A549 (cell line): ENCODE results near the gene ANKFY1. TPM values are rescaled to one million over a fixed set of nuclear protein-coding genes. Genes with fewer than 3 reads are reported as not detected.
A peak's percentile ranks its signal among the peaks of the same experiment; 100 is the strongest.

Experiments used
- ATAC-seq, 2 experiments: fragments of 200-7000 bp in 1 of 2; fragments of >200 bp in 1 of 2; cut with Nextera tagmentation in 1 of 2; cut with Tn5 transposase in 1 of 2; 3 replicates each; pipeline versions ENCODE4 v1.8.0 to v1.9.1; 2018 to 2020; ENCODE audit warnings: mild to moderate bottlenecking in 1 of 2, moderate library complexity in 1 of 2
- CTCF ChIA-PET: fragments of 300-600 bp; sonication (Branson Sonifier 250); formaldehyde crosslinking; extraction: SDS; loops from one replicate; lab custom pipeline; 2021; ENCODE audit warnings: antibody characterized with exemption, inconsistent platforms; lab: Yijun Ruan, JAX
- POLR2A ChIA-PET: fragments of 350-600 bp; formaldehyde crosslinking; extraction: SDS; loops from one replicate; lab custom pipeline; 2021; ENCODE audit warnings: antibody characterized with exemption, inconsistent platforms; lab: Yijun Ruan, JAX
- DNase-seq, 2 experiments: peaks; one replicate each; pipeline versions ENCODE4 v3.0.0 to v3.0.0-alpha.2; 2011 to 2016; ENCODE audit warnings: low read depth in 1 of 2, low spot score in 1 of 2
- FAIRE-seq: peaks from 2 replicates; lab custom pipeline; 2011; peaks lifted over from hg19 to GRCh38; lab: Jason Lieb, UNC
- H3K27ac ChIP-seq, 2 experiments: fragments of >200 bp; sonication (Bioruptor Twin); formaldehyde crosslinking; 3 replicates each; pipeline ENCODE4 v1.5.1; 2016 to 2017
- H3K4me1 ChIP-seq: fragments of >200 bp; sonication (Bioruptor Twin); formaldehyde crosslinking; 3 replicates; pipeline ENCODE4 v1.6.1; 2016
- H3K4me2 ChIP-seq: fragments of >200 bp; sonication (Bioruptor Twin); formaldehyde crosslinking; 3 replicates; pipeline ENCODE4 v1.6.1; 2016
- H3K4me3 ChIP-seq: fragments of >200 bp; sonication (Bioruptor Twin); formaldehyde crosslinking; 3 replicates; pipeline ENCODE4 v1.5.1; 2016
- H3K9me3 ChIP-seq: fragments of >200 bp; sonication (Bioruptor Twin); formaldehyde crosslinking; 3 replicates; pipeline ENCODE4 v1.6.1; 2016
- ELK1 ChIP-seq: fragments of 150-350 bp; IDR thresholded peaks from 2 replicates; pipeline ENCODE4 v1.6.1; 2014; ENCODE audit warnings: low read depth, mild to moderate bottlenecking, low read length
- EP300 ChIP-seq, 2 experiments: fragments of >200 bp; sonication (Bioruptor Twin); formaldehyde crosslinking; IDR thresholded peaks; 2 replicates in 1 of 2; 3 replicates in 1 of 2; pipeline ENCODE4 v1.6.1; 2016 to 2017
- ESRRA ChIP-seq: fragments of 150-350 bp; IDR thresholded peaks from 2 replicates; pipeline ENCODE4 v1.6.1; 2014; ENCODE audit warnings: mild to moderate bottlenecking, low read length, borderline replicate concordance
- HOXA7 ChIP-seq: fragments of 250-450 bp; sonication (Bioruptor Pico); IDR thresholded peaks from 2 replicates; pipeline ENCODE4 v1.5.0; 2020; ENCODE audit warnings: mild to moderate bottlenecking, moderate library complexity
- HOXB5 ChIP-seq: fragments of 250-450 bp; sonication (Bioruptor Pico); IDR thresholded peaks from 2 replicates; pipeline ENCODE4 v1.5.0; 2020; ENCODE audit warnings: mild to moderate bottlenecking, moderate library complexity
- KDM5A ChIP-seq: fragments of 200-600 bp; sonication (generic); IDR thresholded peaks from 2 replicates; pipeline ENCODE4 v1.6.1; 2016; ENCODE audit warnings: antibody characterized with exemption, mild to moderate bottlenecking
- MAFK ChIP-seq: fragments of 450-650 bp; IDR thresholded peaks from 2 replicates; pipeline ENCODE4 v1.6.1; 2014; ENCODE audit not compliant: partially characterized antibody
- MAZ ChIP-seq: fragments of 150-350 bp; IDR thresholded peaks from 2 replicates; pipeline ENCODE4 v1.6.1; 2014; ENCODE audit warnings: antibody characterized with exemption, low read depth, low read length, borderline replicate concordance
- MYC ChIP-seq: IDR thresholded peaks from 2 replicates; pipeline ENCODE4 v1.6.1; 2012; ENCODE audit warnings: mild to moderate bottlenecking, inconsistent platforms, low read length, improper control_type of control experiment, borderline replicate concordance
- NFE2L2 ChIP-seq: fragments of 150-350 bp; conservative IDR thresholded peaks from 2 replicates; pipeline ENCODE4 v1.6.1; 2014; ENCODE audit warnings: low read length
- PHF8 ChIP-seq: fragments of 200-600 bp; sonication (generic); IDR thresholded peaks from 2 replicates; pipeline ENCODE4 v1.6.1; 2016; ENCODE audit warnings: low read depth, mild to moderate bottlenecking, antibody characterized with exemption, moderate library complexity, borderline replicate concordance
- POLR2AphosphoS2 ChIP-seq: conservative IDR thresholded peaks from 2 replicates; pipeline ENCODE4 v1.6.1; 2012; ENCODE audit warnings: low read length, improper control_type of control experiment, inconsistent platforms
- RAD21 ChIP-seq, 2 experiments: fragments of >200 bp in 1 of 2; sonication (Bioruptor Twin) in 1 of 2; formaldehyde crosslinking in 1 of 2; IDR thresholded peaks in 1 of 2; conservative IDR thresholded peaks in 1 of 2; 2 replicates in 1 of 2; 3 replicates in 1 of 2; pipeline ENCODE4 v1.6.1; 2012 to 2018; ENCODE audit warnings: inconsistent platforms in 1 of 2
- RCOR1 ChIP-seq: fragments of 150-350 bp; IDR thresholded peaks from 2 replicates; pipeline ENCODE4 v1.6.1; 2014; ENCODE audit warnings: antibody characterized with exemption, low read length, low read depth
- RFX5 ChIP-seq: fragments of 450-650 bp; IDR thresholded peaks from 2 replicates; pipeline ENCODE4 v1.7.1; 2014; ENCODE audit warnings: antibody characterized with exemption, mild to moderate bottlenecking, moderate library complexity
- SMC3 ChIP-seq: fragments of >200 bp; sonication (Bioruptor Twin); formaldehyde crosslinking; IDR thresholded peaks from 3 replicates; pipeline ENCODE4 v1.6.1; 2018; ENCODE audit warnings: inconsistent platforms
- SREBF2 ChIP-seq: fragments of 450-650 bp; IDR thresholded peaks from 2 replicates; pipeline ENCODE4 v1.6.1; 2014; ENCODE audit warnings: mild to moderate bottlenecking, moderate library complexity
- ZSCAN20 ChIP-seq: fragments of 250-450 bp; sonication (Bioruptor Pico); IDR thresholded peaks from 2 replicates; pipeline ENCODE4 v1.8.0; 2022; ENCODE audit warnings: mild to moderate bottlenecking, moderate library complexity
- whole genome bisulfite sequencing: methylation state at CpG from one replicate; pipeline ENCODE4 v1.1.6; 2017; ENCODE audit errors: missing lambda C conversion rate; 5-methylcytosine and 5-hydroxymethylcytosine counted together
- polyA plus RNA-seq, 4 experiments: library from polyadenylated mRNA; depleted of rRNA in 3 of 4; stranded (reverse); fragments of >200 nt; fragmentation: RNase III in 1 of 4; extraction: RNeasy Plus Mini Kit Qiagen cat#74134 plus additional on column Dnase treatment in 1 of 4; gene quantifications; 2 replicates in 3 of 4; 3 replicates in 1 of 4; pipeline ENCODE4 v1.2.3, GENCODE V29; 2011 to 2017
- TF ChIP-seq, protein P1 (sequence below): fragments of 450-650 bp; IDR thresholded peaks from 2 replicates; pipeline ENCODE4 v1.6.1; 2014; ENCODE audit warnings: antibody characterized with exemption
- TF ChIP-seq, protein P2 (sequence below): IDR thresholded peaks from 2 replicates; pipeline ENCODE4 v1.6.1; 2012
- TF ChIP-seq, protein P3 (sequence below): IDR thresholded peaks from 2 replicates; pipeline ENCODE4 v1.6.1; 2012; ENCODE audit warnings: low read depth, borderline replicate concordance

The ANKFY1 gene
- polyA plus RNA-seq, 2 of the 4 experiments (the other 2 are of a cell fraction) = 28.5 to 51.7 TPM

DNA sequence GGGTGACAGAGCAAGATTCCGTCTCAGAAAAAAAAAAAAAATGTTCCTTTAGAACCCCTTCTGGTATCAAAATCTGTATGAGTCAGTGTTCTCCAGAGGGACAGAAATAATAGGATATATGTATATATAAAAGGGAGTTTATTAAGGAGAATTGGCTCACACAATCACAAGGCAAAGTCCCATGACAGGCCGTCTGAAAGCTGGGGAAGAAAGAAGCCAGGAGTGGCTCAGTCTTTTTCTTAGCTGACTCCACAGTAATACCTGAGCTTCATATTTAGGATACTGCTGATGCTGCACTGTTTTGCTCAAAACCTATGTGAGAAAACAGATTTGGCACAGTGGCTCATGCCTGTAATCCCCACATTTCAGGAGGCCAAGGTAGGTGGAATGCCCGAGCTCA lies 143.4 kb downstream of the ANKFY1 start:
- DNase-seq = no peak
- TF ChIP-seq MAFK (peak; percentile 18), NFE2L2 (no peak)
- Histone ChIP-seq H3K27ac (no peak overlapping the region), H3K9me3 (no peaks in the 10 kb centered on the region), H3K4me1 (peaks cover 4% of the 10 kb centered on the region; the same call in 1 of the 3 replicates), H3K4me2 (no peak overlapping the region), H3K4me3 (no peak overlapping the region)
- ATAC-seq = no peak
- 91% methylated on average over 3 of the region's 3 CpGs for WGBS
- ChIA-PET CTCF (interaction anchor here (0.6 to 5.2 kb wide), 4 partner anchors 9 to 206 kb away, joined by 4 to 23 read pairs (median 8); no protein-coding TSS in a partner anchor), POLR2A (no interaction called here)
- FAIRE-seq = no peak

DNA sequence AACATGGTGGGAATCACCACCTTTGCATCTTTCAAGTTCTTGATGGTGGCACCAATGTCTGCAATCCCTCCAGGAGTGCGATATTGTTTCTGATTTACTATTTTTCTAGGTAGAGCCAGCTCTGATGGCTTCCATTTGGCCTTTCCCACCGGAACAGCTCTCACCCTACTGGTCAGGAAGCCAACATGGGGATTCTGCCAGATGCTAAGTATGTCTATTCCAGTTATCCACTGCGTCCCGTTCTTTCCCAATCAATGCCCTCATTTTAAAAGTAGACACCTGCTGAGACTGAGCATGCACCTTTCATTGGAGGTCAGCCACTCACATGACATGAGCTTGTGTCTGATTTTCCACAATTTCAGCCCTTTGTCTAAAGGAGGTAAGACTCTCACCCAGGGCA lies 144.5 kb downstream of the ANKFY1 start:
- Histone ChIP-seq H3K9me3 (no peaks in the 10 kb centered on the region), H3K4me3 (no peak overlapping the region), H3K4me1 (peaks cover 4% of the 10 kb centered on the region; the same call in 1 of the 3 replicates), H3K4me2 (no peak overlapping the region), H3K27ac (no peak overlapping the region)
- ChIA-PET POLR2A (interaction anchor here (0.6 kb wide), 1 partner anchor 9 kb away, joined by 6 read pairs; no protein-coding TSS in a partner anchor), CTCF (interaction anchor here (0.6 to 5.2 kb wide), 5 partner anchors 8 to 1400 kb away, joined by 3 to 23 read pairs (median 4); no protein-coding TSS in a partner anchor)
- FAIRE-seq (no peak), DNase-seq (no peak), ATAC-seq (no peak)
- WGBS = 71% methylated on average over 4 of the region's 4 CpGs
- TF ChIP-seq PHF8 (no peak), ELK1 (no peak), MAZ (no peak), ESRRA (no peak), RAD21 (conservative IDR thresholded peaks at IDR 0.05 in 1 of 2, IDR thresholded peaks at IDR 0.05 in 1 of 2) (no peak), ZSCAN20 (no peak), NFE2L2 (no peak), RCOR1 (no peak), HOXA7 (no peak), POLR2AphosphoS2 (no peak), RFX5 (no peak), SMC3 (no peak), HOXB5 (CRISPR knock-in tag) (no peak), SREBF2 (no peak), MYC (no peak), KDM5A (no peak), EP300 (IDR thresholded peaks at IDR 0.05) (no peak)
- TF ChIP-seq, protein P1, sequence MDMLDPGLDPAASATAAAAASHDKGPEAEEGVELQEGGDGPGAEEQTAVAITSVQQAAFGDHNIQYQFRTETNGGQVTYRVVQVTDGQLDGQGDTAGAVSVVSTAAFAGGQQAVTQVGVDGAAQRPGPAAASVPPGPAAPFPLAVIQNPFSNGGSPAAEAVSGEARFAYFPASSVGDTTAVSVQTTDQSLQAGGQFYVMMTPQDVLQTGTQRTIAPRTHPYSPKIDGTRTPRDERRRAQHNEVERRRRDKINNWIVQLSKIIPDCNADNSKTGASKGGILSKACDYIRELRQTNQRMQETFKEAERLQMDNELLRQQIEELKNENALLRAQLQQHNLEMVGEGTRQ = no peak
- TF ChIP-seq, protein P2, sequence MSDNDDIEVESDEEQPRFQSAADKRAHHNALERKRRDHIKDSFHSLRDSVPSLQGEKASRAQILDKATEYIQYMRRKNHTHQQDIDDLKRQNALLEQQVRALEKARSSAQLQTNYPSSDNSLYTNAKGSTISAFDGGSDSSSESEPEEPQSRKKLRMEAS = no peak
- TF ChIP-seq, protein P3, sequence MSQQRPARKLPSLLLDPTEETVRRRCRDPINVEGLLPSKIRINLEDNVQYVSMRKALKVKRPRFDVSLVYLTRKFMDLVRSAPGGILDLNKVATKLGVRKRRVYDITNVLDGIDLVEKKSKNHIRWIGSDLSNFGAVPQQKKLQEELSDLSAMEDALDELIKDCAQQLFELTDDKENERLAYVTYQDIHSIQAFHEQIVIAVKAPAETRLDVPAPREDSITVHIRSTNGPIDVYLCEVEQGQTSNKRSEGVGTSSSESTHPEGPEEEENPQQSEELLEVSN = no peak
